Colonic mucosa (tissue), 4 donors: Measurements from ENCODE around the gene C1orf50. TPM values are rescaled to one million over a fixed set of nuclear protein-coding genes. Genes with fewer than 3 reads are reported as not detected.
"Not testable (repeated sequence)": the region's sequence is repeated elsewhere in the genome, so short reads cannot be mapped to it uniquely, and the experiment has no call there.

Experiments
- DNase-seq: peaks from one replicate; pipeline ENCODE4 v3.0.0-alpha.2; 2020
- H3K27ac ChIP-seq: fragments of 200-600 bp; one replicate; pipeline ENCODE4 v1.8.0; 2021
- H3K27me3 ChIP-seq: fragments of 200-600 bp; one replicate; pipeline ENCODE4 v1.8.0; 2021
- H3K36me3 ChIP-seq: fragments of 200-600 bp; one replicate; pipeline ENCODE4 v1.8.0; 2021
- H3K4me1 ChIP-seq: fragments of 200-600 bp; one replicate; pipeline ENCODE4 v1.8.0; 2021; ENCODE audit warnings: mild to moderate bottlenecking
- H3K4me3 ChIP-seq: fragments of 200-600 bp; one replicate; pipeline ENCODE4 v1.8.0; 2021
- H3K9ac ChIP-seq, 2 donors: one replicate each; pipeline ENCODE4 v1.7.0; 2013; ENCODE audit warnings: control low read depth in 2 of 2, low read depth in 2 of 2, low read length in 2 of 2
- H3K9me3 ChIP-seq: fragments of 200-600 bp; one replicate; pipeline ENCODE4 v1.8.0; 2021
- intact Hi-C: fragments of 100-400 bp; cut with DNase I; formaldehyde crosslinking; loops from one replicate; pipeline ENCODE4 v1.14.1; 2022
- total RNA-seq, 2 donors: library from RNA; stranded (reverse); fragmentation: NEBNext Ultra II Directional in 1 of 2; extraction: Animal tissue kit (Norgen Biotek cat#: 25700) in 1 of 2; gene quantifications; one replicate each; pipeline ENCODE4 v1.2.1, GENCODE V29; 2021
- TF ChIP-seq, protein P1 (sequence below): fragments of 200-600 bp; IDR thresholded peaks from one replicate; pipeline ENCODE4 v1.8.0; 2022; ENCODE audit warnings: antibody characterized with exemption, mild to moderate bottlenecking
- donor health status: healthy.
- donor health status: DM: no; HTN: no; CAD: no.
- donor health status: DM: no; HTN: no; CAD: no.

C1orf50 gene
- total RNA-seq, 2 donors from 2014 or later: 3.4 to 5.8 TPM

DNA sequence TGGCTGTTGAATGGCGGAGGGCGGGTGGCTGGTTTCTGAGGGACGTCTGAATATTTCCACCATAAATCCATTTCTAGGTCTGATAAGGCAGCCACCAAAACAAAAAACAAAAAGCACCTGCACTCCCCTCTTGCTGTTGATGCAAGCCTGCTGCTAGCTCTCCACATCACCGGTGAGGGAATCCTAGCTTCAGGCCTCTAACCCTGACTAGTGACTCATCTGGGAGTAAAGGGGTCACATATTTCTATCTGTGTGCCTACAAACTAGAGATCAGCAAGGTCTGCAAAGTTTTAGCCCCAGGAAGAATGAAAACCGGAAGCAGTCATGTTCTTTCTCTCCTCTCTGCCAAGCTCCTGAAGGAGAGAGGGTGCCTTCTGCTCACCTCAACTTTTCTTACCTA lies 39.5 kb downstream of the C1orf50 start:
- H3K9ac ChIP-seq: no peak overlapping the region
- no peaks in the 10 kb centered on the region for H3K27me3 ChIP-seq

GRCh38 chr1:42807056-42807668 lies 40.1 kb downstream of the C1orf50 start:
- no peaks in the 10 kb centered on the region for H3K4me1 ChIP-seq
- no peak overlapping the region for H3K4me3 ChIP-seq
- H3K27me3 ChIP-seq: no peaks in the 10 kb centered on the region
- DNase-seq: no peak
- H3K9ac ChIP-seq: no peak overlapping the region
- H3K9me3 ChIP-seq: no peaks in the 10 kb centered on the region
- intact Hi-C loops: no loop called here
- H3K36me3 ChIP-seq: no peaks in the 10 kb centered on the region
- no peak overlapping the region for H3K27ac ChIP-seq
- TF ChIP-seq, protein P1, sequence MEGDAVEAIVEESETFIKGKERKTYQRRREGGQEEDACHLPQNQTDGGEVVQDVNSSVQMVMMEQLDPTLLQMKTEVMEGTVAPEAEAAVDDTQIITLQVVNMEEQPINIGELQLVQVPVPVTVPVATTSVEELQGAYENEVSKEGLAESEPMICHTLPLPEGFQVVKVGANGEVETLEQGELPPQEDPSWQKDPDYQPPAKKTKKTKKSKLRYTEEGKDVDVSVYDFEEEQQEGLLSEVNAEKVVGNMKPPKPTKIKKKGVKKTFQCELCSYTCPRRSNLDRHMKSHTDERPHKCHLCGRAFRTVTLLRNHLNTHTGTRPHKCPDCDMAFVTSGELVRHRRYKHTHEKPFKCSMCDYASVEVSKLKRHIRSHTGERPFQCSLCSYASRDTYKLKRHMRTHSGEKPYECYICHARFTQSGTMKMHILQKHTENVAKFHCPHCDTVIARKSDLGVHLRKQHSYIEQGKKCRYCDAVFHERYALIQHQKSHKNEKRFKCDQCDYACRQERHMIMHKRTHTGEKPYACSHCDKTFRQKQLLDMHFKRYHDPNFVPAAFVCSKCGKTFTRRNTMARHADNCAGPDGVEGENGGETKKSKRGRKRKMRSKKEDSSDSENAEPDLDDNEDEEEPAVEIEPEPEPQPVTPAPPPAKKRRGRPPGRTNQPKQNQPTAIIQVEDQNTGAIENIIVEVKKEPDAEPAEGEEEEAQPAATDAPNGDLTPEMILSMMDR: no peak

More for the DNA sequence above, 39.5 kb downstream of the C1orf50 start:
- no peaks in the 10 kb centered on the region for H3K9me3 ChIP-seq
- intact Hi-C loops: no loop called here
- H3K36me3 ChIP-seq: no peaks in the 10 kb centered on the region
- DNase-seq: no peak
- TF ChIP-seq, protein P1: no peak
- no peak overlapping the region for H3K27ac ChIP-seq
- H3K4me3 ChIP-seq: no peak overlapping the region
- H3K4me1 ChIP-seq: no peaks in the 10 kb centered on the region

GRCh38 chr1:42814815-42815214 lies 47.8 kb downstream of the C1orf50 start:
- H3K9ac ChIP-seq, H3K4me1 ChIP-seq, H3K9me3 ChIP-seq, H3K4me3 ChIP-seq, H3K27me3 ChIP-seq, DNase-seq, H3K36me3 ChIP-seq, H3K27ac ChIP-seq: not testable (repeated sequence)
- intact Hi-C loops: loop anchor here (5.0 kb wide), 1 partner anchor 48 kb away; the partner anchor contains the start of genes C1orf50 and P3H1

- intact Hi-C loops: loop anchor here (5.0 kb wide), 1 partner anchor 49 kb away; the partner anchor contains the start of genes C1orf50 and P3H1
- Histone ChIP-seq H3K4me3 (peak overlapping the region; percentile 54), H3K9ac (peak overlapping the region; percentile 68 to 88), H3K9me3 (no peaks in the 10 kb centered on the region), H3K36me3 (no peaks in the 10 kb centered on the region), H3K27ac (peak overlapping the region; percentile 96), H3K4me1 (peaks cover 4% of the 10 kb centered on the region), H3K27me3 (no peaks in the 10 kb centered on the region)
- no peak for DNase-seq
- TF ChIP-seq, protein P1: no peak
These were observed 49.0 kb downstream of the C1orf50 start for GRCh38 chr1:42815941-42816584.

DNA sequence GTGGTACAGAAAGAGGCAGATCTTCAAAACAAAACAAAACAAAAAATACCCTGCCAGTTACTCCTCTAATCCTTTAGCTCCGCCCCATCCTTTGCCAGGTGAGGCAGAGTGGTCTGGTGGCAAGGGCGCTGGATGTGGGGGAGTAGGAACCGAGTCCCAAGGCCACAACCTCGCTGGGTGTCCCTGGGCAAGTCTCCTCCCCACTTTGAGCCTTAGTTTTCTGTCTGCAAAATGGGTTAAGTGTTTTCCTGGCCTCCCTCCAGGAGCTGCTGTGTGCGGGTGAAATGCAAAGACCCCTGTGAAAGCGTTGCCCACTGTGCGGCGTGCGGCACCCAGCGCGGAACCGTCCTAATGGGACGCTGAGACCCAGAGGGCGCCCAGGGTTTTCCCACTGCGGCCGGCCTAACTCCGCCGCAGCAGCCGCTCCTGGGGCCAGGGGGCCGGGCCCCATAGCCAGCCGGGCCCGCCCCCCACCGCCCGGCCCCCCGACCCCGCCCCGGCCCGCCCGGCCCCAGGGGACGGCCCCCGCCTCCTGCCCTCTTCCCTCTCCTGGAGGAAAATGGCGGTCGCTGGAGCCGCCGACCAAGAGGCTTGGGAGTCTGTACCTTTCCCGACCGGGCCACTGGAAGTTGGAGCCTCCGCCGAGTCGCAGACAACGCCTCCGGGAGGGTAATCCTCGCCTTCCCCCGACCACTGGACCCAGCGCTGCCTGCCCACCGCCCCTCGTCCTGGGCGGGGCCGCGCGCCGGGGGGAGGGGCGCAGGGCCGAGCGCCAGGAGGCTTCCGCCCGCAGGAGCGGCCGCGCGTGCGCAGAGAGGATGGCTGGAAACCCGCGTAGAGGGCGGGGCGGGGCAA lies 49.8 kb downstream of the C1orf50 start, which contains the start of the genes ERMAP and SVBP:
Gene ERMAP (plus strand): TSS at position 538 of the 855 bp plus-strand sequence. CDS start 13,327 bp downstream, outside the sequence.
Gene SVBP (minus strand): TSS at position 813 of the 855 bp plus-strand sequence. CDS start 853 bp downstream, outside the sequence.
- H3K27me3 ChIP-seq: no peaks in the 10 kb centered on the region
- TF ChIP-seq, protein P1: no peak
- peaks cover 4% of the 10 kb centered on the region for H3K4me1 ChIP-seq
- peak within 1 kb of the TSS; percentile 96 for H3K27ac ChIP-seq
- peak within 1 kb of the TSS; percentile 54 for H3K4me3 ChIP-seq
- no peaks in the 10 kb centered on the region for H3K9me3 ChIP-seq
- H3K36me3 ChIP-seq: no peaks in the 10 kb centered on the region
- DNase-seq: peak; percentile 95
- intact Hi-C loops: loop anchor here (5.0 kb wide), 1 partner anchor 50 kb away; the partner anchor contains the start of genes C1orf50 and P3H1
- peak within 1 kb of the TSS; percentile 88 to 92 for H3K9ac ChIP-seq
